GM23338 (cell line): ENCODE measurements around the gene TOM1L2.

Source experiments
- CTCF ChIP-seq, 2 experiments: fragments of 200-600 bp in 1 of 2; sonication (generic) in 1 of 2; conservative IDR thresholded peaks; 2 replicates each; pipeline versions ENCODE4 v1.5.1 to v1.6.1; 2016 to 2017; ENCODE audit warnings: antibody characterized with exemption in 2 of 2, low read depth in 2 of 2, mild to moderate bottlenecking in 2 of 2, moderate library complexity in 1 of 2
- EZH2 ChIP-seq: fragments of 200-600 bp; sonication (generic); IDR thresholded peaks from one replicate; pipeline ENCODE4 v1.8.0; 2017; ENCODE audit warnings: antibody characterized with exemption, mild to moderate bottlenecking, low read depth; ENCODE audit not compliant: unreplicated experiment
- EZH2phosphoT487 ChIP-seq: fragments of 200-600 bp; sonication (generic); IDR thresholded peaks from one replicate; pipeline ENCODE4 v1.8.1; 2018; ENCODE audit warnings: antibody characterized with exemption; ENCODE audit not compliant: unreplicated experiment
- NANOG ChIP-seq: IDR thresholded peaks from 2 replicates; pipeline ENCODE4 v1.6.1; 2016; ENCODE audit warnings: antibody characterized with exemption, borderline replicate concordance
- POLR2AphosphoS5 ChIP-seq: IDR thresholded peaks from 2 replicates; pipeline ENCODE4 v1.6.1; 2016; ENCODE audit warnings: antibody characterized with exemption, low read depth
- REST ChIP-seq: IDR thresholded peaks from one replicate; pipeline ENCODE4 v1.6.1; 2018; ENCODE audit warnings: antibody characterized with exemption; ENCODE audit not compliant: unreplicated experiment
- TF ChIP-seq, protein P1 (sequence below): fragments of 250-450 bp; sonication (Bioruptor Pico); IDR thresholded peaks from 2 replicates; pipeline ENCODE4 v1.5.0; 2020; ENCODE audit warnings: mild to moderate bottlenecking, moderate library complexity

DNA sequence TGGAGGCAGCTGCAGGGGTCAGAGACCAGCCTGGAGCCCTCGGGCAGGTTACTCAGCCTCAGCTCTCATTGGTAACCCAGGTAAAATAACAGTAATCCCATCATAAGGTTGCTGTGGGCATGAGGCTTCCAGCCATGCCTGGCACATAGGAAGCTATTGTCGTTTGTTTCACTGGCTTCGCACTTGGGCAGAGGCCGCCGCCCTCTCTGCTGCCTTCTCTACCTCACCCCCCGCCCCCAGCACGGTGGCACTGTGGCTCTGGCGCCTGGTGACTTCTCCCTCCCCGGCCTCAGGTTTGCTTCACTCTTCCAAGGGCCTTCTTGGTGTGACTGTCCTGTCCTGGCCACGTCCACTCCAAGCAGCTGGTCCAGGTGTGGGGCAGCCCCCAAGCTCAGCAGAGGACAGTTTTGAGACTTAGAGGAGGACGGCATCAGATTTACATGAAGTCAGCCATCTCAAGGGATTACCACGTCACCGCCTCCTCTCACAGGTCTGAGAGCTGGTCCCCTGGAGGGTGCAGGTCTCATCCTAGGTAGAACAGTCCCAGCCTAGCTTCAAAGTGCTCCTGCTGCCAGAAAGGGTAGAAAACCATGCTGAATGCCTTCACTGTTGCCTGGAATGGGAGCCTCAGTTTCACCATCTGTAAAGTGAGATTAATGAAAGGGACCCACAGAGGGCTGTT, 170.3 kb downstream of the TOM1L2 start:
- TF ChIP-seq NANOG = no peak
- no peak for TF ChIP-seq CTCF (conservative IDR thresholded peaks at IDR 0.05; ENCODE audit: low read depth in 2 of 2)
- TF ChIP-seq EZH2phosphoT487 = no peak
- no peak for TF ChIP-seq POLR2AphosphoS5
- no peak for TF ChIP-seq EZH2
- TF ChIP-seq REST = no peak
- TF ChIP-seq, protein P1, sequence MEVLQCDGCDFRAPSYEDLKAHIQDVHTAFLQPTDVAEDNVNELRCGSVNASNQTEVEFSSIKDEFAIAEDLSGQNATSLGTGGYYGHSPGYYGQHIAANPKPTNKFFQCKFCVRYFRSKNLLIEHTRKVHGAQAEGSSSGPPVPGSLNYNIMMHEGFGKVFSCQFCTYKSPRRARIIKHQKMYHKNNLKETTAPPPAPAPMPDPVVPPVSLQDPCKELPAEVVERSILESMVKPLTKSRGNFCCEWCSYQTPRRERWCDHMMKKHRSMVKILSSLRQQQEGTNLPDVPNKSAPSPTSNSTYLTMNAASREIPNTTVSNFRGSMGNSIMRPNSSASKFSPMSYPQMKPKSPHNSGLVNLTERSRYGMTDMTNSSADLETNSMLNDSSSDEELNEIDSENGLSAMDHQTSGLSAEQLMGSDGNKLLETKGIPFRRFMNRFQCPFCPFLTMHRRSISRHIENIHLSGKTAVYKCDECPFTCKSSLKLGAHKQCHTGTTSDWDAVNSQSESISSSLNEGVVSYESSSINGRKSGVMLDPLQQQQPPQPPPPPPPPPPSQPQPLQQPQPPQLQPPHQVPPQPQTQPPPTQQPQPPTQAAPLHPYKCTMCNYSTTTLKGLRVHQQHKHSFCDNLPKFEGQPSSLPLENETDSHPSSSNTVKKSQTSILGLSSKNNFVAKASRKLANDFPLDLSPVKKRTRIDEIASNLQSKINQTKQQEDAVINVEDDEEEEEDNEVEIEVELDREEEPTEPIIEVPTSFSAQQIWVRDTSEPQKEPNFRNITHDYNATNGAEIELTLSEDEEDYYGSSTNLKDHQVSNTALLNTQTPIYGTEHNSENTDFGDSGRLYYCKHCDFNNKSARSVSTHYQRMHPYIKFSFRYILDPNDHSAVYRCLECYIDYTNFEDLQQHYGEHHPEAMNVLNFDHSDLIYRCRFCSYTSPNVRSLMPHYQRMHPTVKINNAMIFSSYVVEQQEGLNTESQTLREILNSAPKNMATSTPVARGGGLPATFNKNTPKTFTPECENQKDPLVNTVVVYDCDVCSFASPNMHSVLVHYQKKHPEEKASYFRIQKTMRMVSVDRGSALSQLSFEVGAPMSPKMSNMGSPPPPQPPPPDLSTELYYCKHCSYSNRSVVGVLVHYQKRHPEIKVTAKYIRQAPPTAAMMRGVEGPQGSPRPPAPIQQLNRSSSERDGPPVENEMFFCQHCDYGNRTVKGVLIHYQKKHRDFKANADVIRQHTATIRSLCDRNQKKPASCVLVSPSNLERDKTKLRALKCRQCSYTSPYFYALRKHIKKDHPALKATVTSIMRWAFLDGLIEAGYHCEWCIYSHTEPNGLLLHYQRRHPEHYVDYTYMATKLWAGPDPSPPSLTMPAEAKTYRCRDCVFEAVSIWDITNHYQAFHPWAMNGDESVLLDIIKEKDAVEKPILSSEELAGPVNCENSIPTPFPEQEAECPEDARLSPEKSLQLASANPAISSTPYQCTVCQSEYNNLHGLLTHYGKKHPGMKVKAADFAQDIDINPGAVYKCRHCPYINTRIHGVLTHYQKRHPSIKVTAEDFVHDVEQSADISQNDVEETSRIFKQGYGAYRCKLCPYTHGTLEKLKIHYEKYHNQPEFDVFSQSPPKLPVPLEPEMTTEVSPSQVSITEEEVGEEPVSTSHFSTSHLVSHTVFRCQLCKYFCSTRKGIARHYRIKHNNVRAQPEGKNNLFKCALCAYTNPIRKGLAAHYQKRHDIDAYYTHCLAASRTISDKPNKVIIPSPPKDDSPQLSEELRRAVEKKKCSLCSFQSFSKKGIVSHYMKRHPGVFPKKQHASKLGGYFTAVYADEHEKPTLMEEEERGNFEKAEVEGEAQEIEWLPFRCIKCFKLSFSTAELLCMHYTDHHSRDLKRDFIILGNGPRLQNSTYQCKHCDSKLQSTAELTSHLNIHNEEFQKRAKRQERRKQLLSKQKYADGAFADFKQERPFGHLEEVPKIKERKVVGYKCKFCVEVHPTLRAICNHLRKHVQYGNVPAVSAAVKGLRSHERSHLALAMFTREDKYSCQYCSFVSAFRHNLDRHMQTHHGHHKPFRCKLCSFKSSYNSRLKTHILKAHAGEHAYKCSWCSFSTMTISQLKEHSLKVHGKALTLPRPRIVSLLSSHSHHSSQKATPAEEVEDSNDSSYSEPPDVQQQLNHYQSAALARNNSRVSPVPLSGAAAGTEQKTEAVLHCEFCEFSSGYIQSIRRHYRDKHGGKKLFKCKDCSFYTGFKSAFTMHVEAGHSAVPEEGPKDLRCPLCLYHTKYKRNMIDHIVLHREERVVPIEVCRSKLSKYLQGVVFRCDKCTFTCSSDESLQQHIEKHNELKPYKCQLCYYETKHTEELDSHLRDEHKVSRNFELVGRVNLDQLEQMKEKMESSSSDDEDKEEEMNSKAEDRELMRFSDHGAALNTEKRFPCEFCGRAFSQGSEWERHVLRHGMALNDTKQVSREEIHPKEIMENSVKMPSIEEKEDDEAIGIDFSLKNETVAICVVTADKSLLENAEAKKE (CRISPR knock-in tag) = no peak
